OCI-LY3 (cell line): ENCODE data around the gene TNFAIP8L3.

Experiments used
- H2AFZ ChIP-seq: fragments of 200-600, 300-600 bp; shearing (Covaris generic); 2 replicates; pipeline ENCODE4 v1.6.0; 2014; ENCODE audit warnings: antibody characterized with exemption, low read depth, low read length
- H3K27ac ChIP-seq: fragments of 200-600, 300-600 bp; sonication (generic); 2 replicates; pipeline ENCODE4 v1.5.1; 2014; ENCODE audit warnings: mild to moderate bottlenecking, low read length, moderate library complexity, mixed read lengths
- H3K27me3 ChIP-seq: fragments of 200-600, 300-600 bp; sonication (generic); 2 replicates; pipeline ENCODE4 v1.6.1; 2014; ENCODE audit warnings: low read depth, low read length, mixed read lengths
- H3K36me3 ChIP-seq: fragments of 200-600, 300-600 bp; sonication (generic); replicated peaks from 2 replicates; pipeline ENCODE3; 2014; ENCODE audit warnings: low read depth, low read length, mixed read lengths
- H3K4me1 ChIP-seq: fragments of 300-600, 200-600 bp; sonication (generic); 2 replicates; pipeline ENCODE4 v1.6.1; 2014; ENCODE audit warnings: low read length, mixed read lengths
- H3K4me2 ChIP-seq: fragments of 200-600, 300-600 bp; sonication (generic); 2 replicates; pipeline ENCODE4 v1.6.1; 2014; ENCODE audit warnings: low read length, mixed read lengths
- H3K4me3 ChIP-seq: fragments of 300-600, 200-600 bp; sonication (generic); 2 replicates; pipeline ENCODE4 v1.5.1; 2014; ENCODE audit warnings: antibody characterized with exemption, mild to moderate bottlenecking, low read length, moderate library complexity
- H3K79me2 ChIP-seq: fragments of 300-600, 200-600 bp; shearing (Covaris generic); 2 replicates; pipeline ENCODE4 v1.6.1; 2014; ENCODE audit warnings: mild to moderate bottlenecking, low read length, mixed read lengths
- H3K9ac ChIP-seq: fragments of 300-600, 200-600 bp; shearing (Covaris generic); 2 replicates; pipeline ENCODE4 v1.6.0; 2014; ENCODE audit warnings: mild to moderate bottlenecking, low read length, moderate library complexity
- H3K9me3 ChIP-seq: fragments of 200-600, 300-600 bp; shearing (Covaris generic); 2 replicates; pipeline ENCODE4 v1.6.1; 2014; ENCODE audit warnings: low read length, mixed read lengths; ENCODE audit not compliant: insufficient read depth
- H4K20me1 ChIP-seq: fragments of 200-600, 300-600 bp; sonication (generic); 2 replicates; pipeline ENCODE4 v1.6.1; 2016; ENCODE audit warnings: low read length, mixed read lengths; ENCODE audit not compliant: insufficient read depth
- EZH2phosphoT487 ChIP-seq: fragments of 200-600 bp; shearing (Covaris generic); IDR thresholded peaks from 2 replicates; pipeline ENCODE4 v1.6.1; 2018; ENCODE audit warnings: antibody characterized with exemption, mixed run types, low read depth
- TF ChIP-seq, protein P1 (sequence below): fragments of 200-600, 300-600 bp; sonication (generic); IDR thresholded peaks from 2 replicates; pipeline ENCODE4 v1.5.1; 2014; ENCODE audit warnings: antibody characterized with exemption, low read length, low read depth

TNFAIP8L3 gene

DNA sequence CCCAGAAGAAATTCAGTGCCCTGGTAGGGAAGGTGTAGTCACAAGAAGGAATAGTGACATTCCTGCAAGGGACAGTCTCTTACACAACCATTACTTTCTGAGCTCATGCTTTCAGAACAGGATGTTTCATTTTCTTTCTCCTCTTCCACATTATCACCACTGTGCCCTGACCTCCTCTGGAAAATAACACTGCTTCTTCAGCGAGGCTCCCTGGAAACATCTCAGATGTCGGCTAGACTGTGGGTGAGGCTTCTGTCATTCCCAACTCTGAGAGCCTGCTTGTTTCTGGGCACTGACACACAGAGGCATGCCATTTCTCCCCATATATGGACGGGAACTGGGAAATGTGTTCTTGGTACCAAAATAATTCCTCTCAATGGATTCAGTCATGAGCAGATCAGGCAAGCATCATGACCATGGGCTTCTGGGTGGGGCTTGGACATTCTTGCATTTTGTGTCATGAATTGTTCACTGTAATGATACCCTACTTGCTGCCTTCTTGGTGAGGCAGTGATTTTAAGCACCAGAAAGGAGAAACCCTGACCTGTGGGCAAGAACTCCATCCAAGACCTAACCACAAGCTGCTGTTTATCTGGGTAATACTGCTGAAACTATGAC, 14.3 kb upstream of the TNFAIP8L3 start:
- no peaks in the 10 kb centered on the region for H3K9me3 ChIP-seq
- H3K4me3 ChIP-seq: no peak overlapping the region
- H3K36me3 ChIP-seq: no peaks in the 10 kb centered on the region
- H3K79me2 ChIP-seq: no peaks in the 10 kb centered on the region
- no peak overlapping the region for H3K9ac ChIP-seq
- H3K27ac ChIP-seq: no peak overlapping the region
- peaks cover 8% of the 10 kb centered on the region for H3K4me1 ChIP-seq
- H4K20me1 ChIP-seq: no peaks in the 10 kb centered on the region
- no peak overlapping the region for H3K4me2 ChIP-seq
- TF ChIP-seq, protein P1, sequence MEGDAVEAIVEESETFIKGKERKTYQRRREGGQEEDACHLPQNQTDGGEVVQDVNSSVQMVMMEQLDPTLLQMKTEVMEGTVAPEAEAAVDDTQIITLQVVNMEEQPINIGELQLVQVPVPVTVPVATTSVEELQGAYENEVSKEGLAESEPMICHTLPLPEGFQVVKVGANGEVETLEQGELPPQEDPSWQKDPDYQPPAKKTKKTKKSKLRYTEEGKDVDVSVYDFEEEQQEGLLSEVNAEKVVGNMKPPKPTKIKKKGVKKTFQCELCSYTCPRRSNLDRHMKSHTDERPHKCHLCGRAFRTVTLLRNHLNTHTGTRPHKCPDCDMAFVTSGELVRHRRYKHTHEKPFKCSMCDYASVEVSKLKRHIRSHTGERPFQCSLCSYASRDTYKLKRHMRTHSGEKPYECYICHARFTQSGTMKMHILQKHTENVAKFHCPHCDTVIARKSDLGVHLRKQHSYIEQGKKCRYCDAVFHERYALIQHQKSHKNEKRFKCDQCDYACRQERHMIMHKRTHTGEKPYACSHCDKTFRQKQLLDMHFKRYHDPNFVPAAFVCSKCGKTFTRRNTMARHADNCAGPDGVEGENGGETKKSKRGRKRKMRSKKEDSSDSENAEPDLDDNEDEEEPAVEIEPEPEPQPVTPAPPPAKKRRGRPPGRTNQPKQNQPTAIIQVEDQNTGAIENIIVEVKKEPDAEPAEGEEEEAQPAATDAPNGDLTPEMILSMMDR: no peak
- no peak for TF ChIP-seq EZH2phosphoT487
- H3K27me3 ChIP-seq: peaks cover 25% of the 10 kb centered on the region
- no peak overlapping the region for H2AFZ ChIP-seq

DNA sequence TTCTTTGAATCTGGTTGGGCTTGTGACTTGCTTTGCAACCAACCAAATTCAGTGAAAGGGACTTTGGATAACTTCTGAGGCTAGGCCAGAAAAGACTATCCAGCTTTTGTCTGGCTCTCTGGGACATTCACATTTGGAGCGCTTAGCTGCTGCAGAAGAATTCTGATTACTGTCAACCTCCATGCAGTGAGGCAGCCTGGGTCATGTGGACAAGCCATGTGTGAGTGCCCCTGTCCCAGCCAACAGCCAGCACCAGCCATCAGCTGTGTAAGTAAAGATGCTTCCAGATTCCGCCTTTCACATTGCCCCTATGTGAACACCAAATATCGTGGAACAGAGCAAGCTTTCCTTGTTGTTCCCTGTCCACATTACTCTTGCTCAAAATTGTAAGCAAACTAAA, 12.9 kb upstream of the TNFAIP8L3 start:
- Histone ChIP-seq H3K27me3 (peaks cover 38% of the 10 kb centered on the region), H3K9ac (no peak overlapping the region), H3K79me2 (no peaks in the 10 kb centered on the region), H3K36me3 (no peaks in the 10 kb centered on the region), H3K27ac (no peak overlapping the region), H3K4me2 (no peak overlapping the region), H3K4me1 (peaks cover 8% of the 10 kb centered on the region), H4K20me1 (no peaks in the 10 kb centered on the region), H3K9me3 (no peaks in the 10 kb centered on the region), H3K4me3 (no peak overlapping the region), H2AFZ (no peak overlapping the region)
- TF ChIP-seq, protein P1: no peak
- TF ChIP-seq EZH2phosphoT487: no peak

DNA sequence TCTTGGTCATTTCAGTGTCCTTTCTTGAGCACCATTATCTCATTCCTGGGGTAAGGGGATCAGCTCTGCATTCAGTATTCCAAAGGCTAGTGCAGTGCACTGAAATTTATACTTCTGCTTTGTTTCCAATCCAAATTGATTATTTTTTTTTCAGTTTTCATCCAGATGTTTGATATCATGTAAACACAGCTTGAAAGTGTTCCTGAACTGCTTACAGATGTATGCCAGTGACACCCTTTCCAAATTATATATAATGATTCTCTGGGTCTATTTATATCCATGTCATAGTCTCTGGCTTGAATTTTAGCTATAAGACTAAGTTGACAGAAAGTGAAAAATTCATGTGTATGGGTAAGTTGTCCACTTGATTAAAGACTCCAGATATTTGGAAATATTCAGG, 11.8 kb upstream of the TNFAIP8L3 start:
- Histone ChIP-seq H3K4me2 (no peak overlapping the region), H3K9me3 (no peaks in the 10 kb centered on the region), H3K4me1 (peaks cover 2% of the 10 kb centered on the region), H2AFZ (no peak overlapping the region), H3K27me3 (peaks cover 46% of the 10 kb centered on the region), H3K27ac (no peak overlapping the region), H3K4me3 (no peak overlapping the region), H3K79me2 (no peaks in the 10 kb centered on the region), H4K20me1 (no peaks in the 10 kb centered on the region), H3K9ac (no peak overlapping the region), H3K36me3 (no peaks in the 10 kb centered on the region)
- TF ChIP-seq, protein P1: no peak
- TF ChIP-seq EZH2phosphoT487: no peak

DNA sequence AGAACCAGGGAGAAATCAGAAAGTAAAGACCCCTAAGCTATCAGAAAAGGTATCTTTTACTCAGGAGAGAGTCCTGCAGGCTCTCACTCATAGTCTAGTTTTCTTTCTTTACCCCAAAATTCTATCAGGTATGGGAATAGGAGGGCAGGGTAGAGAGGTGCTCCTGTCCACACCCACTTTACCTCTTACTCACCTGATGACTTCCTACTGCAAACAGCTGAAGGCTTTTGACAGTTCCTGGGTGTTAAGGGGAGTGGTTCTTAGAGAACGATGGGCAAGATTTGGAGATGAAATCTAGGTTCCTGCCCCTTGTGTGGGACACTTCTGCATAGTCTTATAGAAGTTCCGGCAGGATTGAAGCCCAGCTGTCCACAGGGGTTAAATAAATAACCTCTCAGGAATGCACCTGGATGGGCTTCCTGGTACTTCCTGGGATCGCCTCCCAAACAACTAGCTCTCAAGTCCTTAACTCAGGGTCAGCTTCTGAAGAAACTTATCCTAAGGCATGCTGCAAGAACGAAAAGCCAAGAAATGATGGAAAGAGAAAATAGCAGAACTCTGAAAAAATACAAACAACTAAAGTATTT, 10.8 kb upstream of the TNFAIP8L3 start:
- no peak overlapping the region for H3K27ac ChIP-seq
- no peak overlapping the region for H3K4me3 ChIP-seq
- no peak overlapping the region for H2AFZ ChIP-seq
- H3K36me3 ChIP-seq: no peaks in the 10 kb centered on the region
- no peak overlapping the region for H3K4me2 ChIP-seq
- H3K9me3 ChIP-seq: no peaks in the 10 kb centered on the region
- TF ChIP-seq EZH2phosphoT487: no peak
- TF ChIP-seq, protein P1: no peak
- no peaks in the 10 kb centered on the region for H3K4me1 ChIP-seq
- H3K27me3 ChIP-seq: peaks cover 51% of the 10 kb centered on the region
- H3K79me2 ChIP-seq: no peaks in the 10 kb centered on the region
- H3K9ac ChIP-seq: no peak overlapping the region
- no peaks in the 10 kb centered on the region for H4K20me1 ChIP-seq
